Osteocyte (in vitro differentiated cells): ENCODE measurements around the gene MGAT3. TPM values are rescaled to one million over a fixed set of nuclear protein-coding genes. Genes with fewer than 3 reads are reported as not detected.

ENCODE experiments used
- DNase-seq: peaks from one replicate; pipeline ENCODE4 v3.0.0; 2021; ENCODE audit warnings: mixed read lengths; ENCODE audit not compliant: unreplicated experiment; ENCODE audit errors: extremely low spot score
- H3K27ac Mint-ChIP-seq: one replicate; pipeline ENCODE4 v1.8.0; 2021; ENCODE audit warnings: mild to moderate bottlenecking, mixed read lengths; ENCODE audit not compliant: unreplicated experiment
- H3K27me3 Mint-ChIP-seq: one replicate; pipeline ENCODE4 v1.8.0; 2021; ENCODE audit warnings: mixed read lengths; ENCODE audit not compliant: unreplicated experiment
- H3K36me3 Mint-ChIP-seq: one replicate; pipeline ENCODE4 v1.8.0; 2021; ENCODE audit warnings: mixed read lengths; ENCODE audit not compliant: unreplicated experiment
- H3K4me1 Mint-ChIP-seq: one replicate; pipeline ENCODE4 v1.8.0; 2021; ENCODE audit warnings: mixed read lengths; ENCODE audit not compliant: unreplicated experiment
- H3K4me3 Mint-ChIP-seq: one replicate; pipeline ENCODE4 v1.8.0; 2021; ENCODE audit warnings: mild to moderate bottlenecking, moderate library complexity, mixed read lengths; ENCODE audit not compliant: unreplicated experiment
- H3K9me3 Mint-ChIP-seq: one replicate; pipeline ENCODE4 v1.8.0; 2021; ENCODE audit warnings: mixed read lengths; ENCODE audit not compliant: unreplicated experiment
- total RNA-seq: library from RNA; stranded (reverse); gene quantifications from 2 replicates; pipeline ENCODE4 v1.2.1, GENCODE V29; 2021
- TF ChIP-seq, protein P1 (sequence below): fragments of 200-600 bp; sonication (generic); IDR thresholded peaks from 2 replicates; pipeline ENCODE4 v1.5.0; 2021; ENCODE audit warnings: antibody characterized with exemption, mild to moderate bottlenecking, moderate library complexity

Gene MGAT3
- total RNA-seq, 1 donor from 2014 or later: 10.9 TPM

DNA sequence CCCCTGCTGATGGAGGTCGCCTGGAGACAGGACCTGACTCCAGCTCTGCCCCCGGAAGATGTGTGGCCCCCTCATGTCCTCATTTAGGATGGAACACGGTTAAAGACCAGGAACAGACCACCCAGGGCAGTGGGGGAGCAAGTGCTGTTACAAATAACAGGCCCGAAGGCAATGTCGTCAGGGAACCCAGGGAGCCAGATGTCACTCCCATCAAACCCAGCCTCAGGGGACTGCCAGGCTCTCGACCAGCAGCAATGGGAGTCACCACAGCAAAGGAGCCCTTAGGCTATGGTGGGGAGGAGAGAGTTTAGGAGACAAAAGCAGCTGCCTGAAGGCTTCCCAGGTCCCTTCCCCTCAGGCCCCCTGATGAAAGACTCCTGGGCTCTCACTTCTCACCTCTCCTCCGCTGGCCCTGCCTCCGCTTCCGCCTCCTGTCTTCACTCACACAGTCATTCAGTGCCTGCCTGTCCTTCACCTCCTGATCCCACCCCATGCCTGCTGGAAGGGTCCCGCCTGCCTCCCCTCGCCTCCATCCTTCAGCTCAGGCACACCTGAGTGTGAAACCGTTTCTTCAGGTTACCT, 71.4 kb downstream of the MGAT3 start:
- no peak for DNase-seq
- Mint-ChIP-seq H3K27ac (peak overlapping the region; percentile 81), H3K36me3 (peaks cover 20% of the 10 kb centered on the region), H3K27me3 (no peaks in the 10 kb centered on the region), H3K4me1 (peaks cover 71% of the 10 kb centered on the region), H3K4me3 (no peak overlapping the region), H3K9me3 (no peaks in the 10 kb centered on the region)
- TF ChIP-seq, protein P1, sequence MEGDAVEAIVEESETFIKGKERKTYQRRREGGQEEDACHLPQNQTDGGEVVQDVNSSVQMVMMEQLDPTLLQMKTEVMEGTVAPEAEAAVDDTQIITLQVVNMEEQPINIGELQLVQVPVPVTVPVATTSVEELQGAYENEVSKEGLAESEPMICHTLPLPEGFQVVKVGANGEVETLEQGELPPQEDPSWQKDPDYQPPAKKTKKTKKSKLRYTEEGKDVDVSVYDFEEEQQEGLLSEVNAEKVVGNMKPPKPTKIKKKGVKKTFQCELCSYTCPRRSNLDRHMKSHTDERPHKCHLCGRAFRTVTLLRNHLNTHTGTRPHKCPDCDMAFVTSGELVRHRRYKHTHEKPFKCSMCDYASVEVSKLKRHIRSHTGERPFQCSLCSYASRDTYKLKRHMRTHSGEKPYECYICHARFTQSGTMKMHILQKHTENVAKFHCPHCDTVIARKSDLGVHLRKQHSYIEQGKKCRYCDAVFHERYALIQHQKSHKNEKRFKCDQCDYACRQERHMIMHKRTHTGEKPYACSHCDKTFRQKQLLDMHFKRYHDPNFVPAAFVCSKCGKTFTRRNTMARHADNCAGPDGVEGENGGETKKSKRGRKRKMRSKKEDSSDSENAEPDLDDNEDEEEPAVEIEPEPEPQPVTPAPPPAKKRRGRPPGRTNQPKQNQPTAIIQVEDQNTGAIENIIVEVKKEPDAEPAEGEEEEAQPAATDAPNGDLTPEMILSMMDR: no peak

DNA sequence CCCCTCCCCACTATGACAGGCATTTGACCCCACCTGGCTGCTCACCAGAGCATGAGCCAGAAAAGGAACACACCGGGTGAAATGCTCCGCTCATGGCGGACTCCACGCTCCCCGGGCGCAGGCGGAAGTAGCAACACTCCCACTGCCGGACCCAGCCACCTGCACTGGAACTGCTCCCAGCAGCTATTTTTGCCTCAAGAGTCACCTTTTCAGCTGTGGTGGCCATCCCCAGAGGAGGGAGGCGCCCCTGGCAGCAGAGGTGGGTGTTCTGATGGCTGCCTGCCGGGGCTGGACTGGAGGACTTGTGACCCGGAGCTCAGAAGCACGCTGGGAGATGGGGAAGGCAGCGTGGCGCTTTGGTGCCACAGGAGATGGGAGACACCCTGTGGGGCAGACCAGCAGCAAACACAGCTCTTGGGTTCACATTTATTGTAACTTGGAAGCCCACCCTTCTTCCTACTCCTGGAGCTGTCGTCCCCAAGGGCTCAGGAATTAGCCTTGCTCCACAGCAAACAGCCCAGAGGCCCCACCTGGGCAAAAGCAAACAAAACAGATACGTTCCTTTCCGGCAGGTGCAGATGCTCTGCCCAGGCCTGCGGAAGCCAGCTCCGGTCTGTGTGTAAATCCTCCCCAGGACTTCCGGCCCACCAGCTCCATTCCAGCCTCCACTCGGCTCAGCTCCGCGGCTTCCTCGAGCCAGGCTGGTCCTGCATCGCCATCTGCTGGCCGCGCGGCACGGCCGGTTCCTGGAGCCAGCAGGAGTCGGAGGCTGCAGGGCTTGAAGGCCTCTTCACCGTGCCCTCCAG, 72.1 kb downstream of the MGAT3 start:
- Mint-ChIP-seq H3K36me3 (peaks cover 16% of the 10 kb centered on the region), H3K4me3 (peak overlapping the region; percentile 22), H3K9me3 (no peaks in the 10 kb centered on the region), H3K27me3 (no peaks in the 10 kb centered on the region), H3K4me1 (peaks cover 66% of the 10 kb centered on the region), H3K27ac (peak overlapping the region; percentile 81)
- TF ChIP-seq, protein P1: peak; percentile 99
- DNase-seq: peak; percentile 96

DNA sequence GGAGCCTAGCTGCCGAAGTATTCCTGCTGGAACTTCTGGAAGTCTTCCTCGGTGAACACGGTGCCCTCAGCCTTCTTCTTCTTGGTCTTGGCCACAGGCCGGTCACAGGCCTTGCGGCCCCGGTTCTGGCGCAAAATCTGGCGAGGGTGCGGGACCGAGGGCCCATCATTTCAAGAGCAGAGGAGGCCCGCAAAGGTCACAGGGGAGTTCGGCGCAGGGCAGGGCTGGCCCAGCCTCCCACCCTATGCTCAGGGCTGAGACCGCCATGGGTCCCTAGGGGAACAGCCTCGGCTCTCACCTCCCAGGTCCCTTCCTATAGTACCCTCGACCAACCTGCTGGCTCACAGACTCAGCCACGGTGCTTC, 72.7 kb downstream of the MGAT3 start:
- Mint-ChIP-seq H3K9me3 (no peaks in the 10 kb centered on the region), H3K4me3 (peak overlapping the region; percentile 22), H3K27ac (no peak overlapping the region), H3K36me3 (peaks cover 16% of the 10 kb centered on the region), H3K4me1 (peaks cover 68% of the 10 kb centered on the region), H3K27me3 (no peaks in the 10 kb centered on the region)
- TF ChIP-seq, protein P1: peak; percentile 30
- DNase-seq: no peak

DNA sequence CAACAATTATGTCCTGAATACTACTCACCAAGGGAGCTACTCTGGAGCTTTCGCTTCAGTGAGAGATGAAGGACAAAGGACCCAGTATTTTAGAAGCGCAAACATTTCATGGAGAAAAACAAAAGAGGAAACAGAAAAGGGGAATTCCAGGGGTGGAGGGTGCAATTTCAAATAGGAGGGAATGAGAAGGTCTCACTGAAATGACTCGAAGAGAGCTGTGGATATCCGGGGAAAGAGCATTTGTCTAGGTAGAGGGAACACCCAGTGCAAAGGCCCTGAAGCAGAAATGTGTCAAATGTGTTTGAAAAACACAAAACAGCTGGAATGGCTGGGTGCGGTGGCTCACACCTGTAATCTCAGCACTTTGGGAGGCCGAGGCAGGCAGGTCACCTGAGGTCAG, 73.3 kb downstream of the MGAT3 start:
- TF ChIP-seq, protein P1: no peak
- Mint-ChIP-seq H3K9me3 (no peaks in the 10 kb centered on the region), H3K27ac (peak overlapping the region; percentile 38), H3K36me3 (peaks cover 12% of the 10 kb centered on the region), H3K4me3 (no peak overlapping the region), H3K4me1 (peaks cover 64% of the 10 kb centered on the region), H3K27me3 (no peaks in the 10 kb centered on the region)
- no peak for DNase-seq

DNA sequence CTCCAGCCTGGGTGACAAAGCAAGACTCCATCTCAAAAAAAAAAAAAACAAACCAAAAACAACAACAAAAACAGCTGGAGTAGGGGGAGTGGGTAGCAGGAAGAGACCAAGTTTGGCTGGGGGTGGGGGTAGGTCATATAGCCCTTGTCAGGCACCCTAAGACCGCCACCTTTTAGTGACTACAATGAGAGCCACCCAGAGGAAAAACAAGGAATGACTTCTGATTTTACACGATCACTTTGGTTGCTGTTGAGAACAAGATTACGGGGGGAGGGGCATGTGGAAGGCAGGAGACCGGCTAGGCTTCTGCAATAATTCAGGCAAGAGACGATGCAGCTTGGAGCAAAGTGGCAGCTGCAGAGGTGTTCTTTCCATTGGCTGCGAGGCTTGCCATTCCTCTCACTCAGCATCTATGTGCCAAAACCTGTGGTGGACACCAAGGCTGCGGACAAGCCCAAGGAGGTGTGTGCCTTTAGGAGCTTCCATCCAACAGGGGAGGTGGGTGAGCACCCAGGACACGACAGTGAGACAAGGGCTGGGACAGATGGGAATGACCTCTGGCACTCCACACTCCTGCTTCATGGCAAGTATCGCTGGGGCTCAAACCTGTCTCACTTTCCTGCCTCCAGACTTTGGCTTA, 74.0 kb downstream of the MGAT3 start:
- no peak for DNase-seq

More for the DNA sequence above, 74.0 kb downstream of the MGAT3 start:
- Mint-ChIP-seq H3K27ac (peak overlapping the region; percentile 71), H3K27me3 (no peaks in the 10 kb centered on the region), H3K4me1 (peaks cover 58% of the 10 kb centered on the region), H3K9me3 (no peaks in the 10 kb centered on the region), H3K36me3 (peaks cover 6% of the 10 kb centered on the region), H3K4me3 (peak overlapping the region; percentile 51)
- TF ChIP-seq, protein P1: peak; percentile 30
